Vagina (tissue), 2 donors: Measurements from ENCODE around the gene COL5A1. TPM values are rescaled to one million over a fixed set of nuclear protein-coding genes. Genes with fewer than 3 reads are reported as not detected.

ENCODE experiments used
- DNase-seq, 2 donors: peaks; one replicate each; pipeline ENCODE4 v3.0.0-alpha.2; 2017; ENCODE audit errors: extremely low spot score in 2 of 2
- H3K27ac ChIP-seq: fragments of 200-600 bp; sonication (generic); one replicate; pipeline ENCODE4 v1.5.1; 2019
- H3K27me3 ChIP-seq: fragments of 200-600 bp; sonication (generic); one replicate; pipeline ENCODE4 v1.5.1; 2019
- H3K36me3 ChIP-seq, 2 donors: fragments of 200-600 bp; sonication (generic); one replicate each; pipeline ENCODE4 v1.5.1; 2017 to 2019
- H3K4me1 ChIP-seq: fragments of 200-600 bp; sonication (generic); one replicate; pipeline ENCODE4 v1.5.1; 2019
- H3K4me3 ChIP-seq, 2 donors: fragments of 200-600 bp; sonication (generic); 1 replicate in 1 of 2; 2 replicates in 1 of 2; pipeline ENCODE4 v1.5.1; 2016 to 2019
- H3K9me3 ChIP-seq: fragments of 200-600 bp; sonication (generic); one replicate; pipeline ENCODE4 v1.5.1; 2019
- POLR2A ChIP-seq, 2 donors: fragments of 450-650 bp; IDR thresholded peaks; one replicate each; pipeline ENCODE4 v1.6.1; 2017; ENCODE audit warnings: antibody characterized with exemption in 2 of 2, mild to moderate bottlenecking in 2 of 2, moderate library complexity in 2 of 2
- POLR2AphosphoS5 ChIP-seq, 2 donors: sonication (generic); formaldehyde crosslinking; IDR thresholded peaks; one replicate each; pipeline ENCODE4 v1.9.0; 2017; ENCODE audit warnings: antibody characterized with exemption in 2 of 2, mild to moderate bottlenecking in 2 of 2, low read depth in 1 of 2; ENCODE audit not compliant: insufficient read depth in 1 of 2
- intact Hi-C: fragments of 100-400 bp; cut with DNase I; formaldehyde crosslinking; loops from one replicate; pipeline ENCODE4 v1.15.1; 2023
- total RNA-seq: library from RNA; depleted of rRNA; stranded (reverse); fragments of >200 nt; gene quantifications from one replicate; pipeline ENCODE4 v1.2.3, GENCODE V29; 2016
- TF ChIP-seq, protein P1 (sequence below), 3 experiments: fragments of 450-650 bp in 2 of 3; fragments of 200-600 bp in 1 of 3; sonication (generic) in 1 of 3; IDR thresholded peaks; one replicate each; pipeline ENCODE4 v1.5.1; 2017 to 2019; ENCODE audit warnings: antibody characterized with exemption in 3 of 3, mild to moderate bottlenecking in 2 of 3, moderate library complexity in 2 of 3

COL5A1 gene
- total RNA-seq, 1 donor from 2014 or later: 36.6 TPM

DNA sequence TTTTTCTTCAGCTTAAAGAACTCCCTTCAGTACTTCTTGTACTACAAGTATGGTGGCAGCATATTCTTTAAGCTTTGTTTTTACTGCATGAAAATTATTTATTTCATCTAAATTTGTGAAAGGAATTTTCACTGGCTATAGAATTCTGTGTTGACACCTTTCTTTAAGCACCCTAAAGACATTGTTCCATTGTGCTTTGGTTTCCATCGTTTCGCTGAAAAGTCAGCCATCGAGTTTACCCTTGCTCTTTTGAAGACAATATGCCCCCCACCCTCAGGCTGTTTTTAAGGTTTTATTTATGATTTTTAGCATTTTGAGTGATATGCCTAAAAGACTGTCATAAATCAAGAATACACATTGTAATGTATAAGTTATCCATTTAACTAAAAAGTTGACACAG, 27.3 kb upstream of the COL5A1 start:
- intact Hi-C loops: no loop called here
- no peak for DNase-seq
- Histone ChIP-seq H3K9me3 (no peaks in the 10 kb centered on the region), H3K27me3 (no peaks in the 10 kb centered on the region), H3K36me3 (no peaks in the 10 kb centered on the region), H3K4me1 (no peaks in the 10 kb centered on the region), H3K4me3 (no peak overlapping the region), H3K27ac (no peak overlapping the region)
- TF ChIP-seq POLR2AphosphoS5 (IDR thresholded peaks at IDR 0.05; ENCODE audit: insufficient read depth in 1 of 2, low read depth in 1 of 2) (no peak), POLR2A (IDR thresholded peaks at IDR 0.05) (no peak)
- TF ChIP-seq, protein P1, sequence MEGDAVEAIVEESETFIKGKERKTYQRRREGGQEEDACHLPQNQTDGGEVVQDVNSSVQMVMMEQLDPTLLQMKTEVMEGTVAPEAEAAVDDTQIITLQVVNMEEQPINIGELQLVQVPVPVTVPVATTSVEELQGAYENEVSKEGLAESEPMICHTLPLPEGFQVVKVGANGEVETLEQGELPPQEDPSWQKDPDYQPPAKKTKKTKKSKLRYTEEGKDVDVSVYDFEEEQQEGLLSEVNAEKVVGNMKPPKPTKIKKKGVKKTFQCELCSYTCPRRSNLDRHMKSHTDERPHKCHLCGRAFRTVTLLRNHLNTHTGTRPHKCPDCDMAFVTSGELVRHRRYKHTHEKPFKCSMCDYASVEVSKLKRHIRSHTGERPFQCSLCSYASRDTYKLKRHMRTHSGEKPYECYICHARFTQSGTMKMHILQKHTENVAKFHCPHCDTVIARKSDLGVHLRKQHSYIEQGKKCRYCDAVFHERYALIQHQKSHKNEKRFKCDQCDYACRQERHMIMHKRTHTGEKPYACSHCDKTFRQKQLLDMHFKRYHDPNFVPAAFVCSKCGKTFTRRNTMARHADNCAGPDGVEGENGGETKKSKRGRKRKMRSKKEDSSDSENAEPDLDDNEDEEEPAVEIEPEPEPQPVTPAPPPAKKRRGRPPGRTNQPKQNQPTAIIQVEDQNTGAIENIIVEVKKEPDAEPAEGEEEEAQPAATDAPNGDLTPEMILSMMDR (IDR thresholded peaks at IDR 0.05): no peak

DNA sequence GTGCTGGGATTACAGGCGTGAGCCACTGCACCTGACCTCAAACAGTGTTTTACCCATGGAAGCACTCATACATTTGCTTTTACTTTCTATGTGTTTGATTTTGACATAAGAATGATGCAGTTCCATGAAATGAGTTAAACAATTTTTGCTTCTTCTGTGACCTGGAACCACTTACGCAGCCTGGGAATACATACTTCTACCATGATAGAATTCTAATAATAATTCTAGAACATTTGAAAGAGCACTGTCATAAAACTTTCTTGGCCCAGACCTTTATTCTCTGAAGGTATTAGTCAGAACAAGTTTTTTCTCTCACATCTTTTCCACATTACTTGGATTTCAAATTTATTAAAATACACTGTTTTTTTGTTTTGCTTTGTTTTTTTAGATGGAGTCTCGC, 25.3 kb upstream of the COL5A1 start:
- Histone ChIP-seq H3K36me3 (no peaks in the 10 kb centered on the region), H3K9me3 (no peaks in the 10 kb centered on the region), H3K4me3 (no peak overlapping the region), H3K27me3 (no peaks in the 10 kb centered on the region), H3K27ac (no peak overlapping the region), H3K4me1 (no peaks in the 10 kb centered on the region)
- intact Hi-C loops: no loop called here
- DNase-seq: no peak
- no peak for TF ChIP-seq POLR2AphosphoS5 (IDR thresholded peaks at IDR 0.05; ENCODE audit: insufficient read depth in 1 of 2, low read depth in 1 of 2)
- TF ChIP-seq, protein P1 (IDR thresholded peaks at IDR 0.05): no peak
- no peak for TF ChIP-seq POLR2A (IDR thresholded peaks at IDR 0.05)

DNA sequence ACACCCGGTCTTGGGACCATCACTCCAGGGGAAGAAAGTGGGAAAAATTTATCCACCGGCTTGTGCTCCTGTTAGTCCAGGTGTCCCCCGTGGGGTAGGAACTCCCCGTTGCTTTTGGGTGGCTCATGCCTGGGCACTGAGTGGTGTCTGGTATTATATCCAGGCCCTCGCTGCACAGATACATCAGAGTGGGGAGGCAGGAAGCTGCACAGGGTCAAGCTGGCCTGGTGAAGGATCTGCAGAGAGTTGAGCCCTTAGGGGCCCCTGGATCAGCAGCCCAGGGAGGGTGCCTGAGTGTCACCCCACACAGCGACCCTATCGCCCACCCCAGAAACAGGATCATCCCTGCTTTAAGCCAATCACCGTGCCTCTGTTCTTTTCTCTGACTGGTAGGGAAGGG, 24.4 kb upstream of the COL5A1 start:
- DNase-seq: no peak
- intact Hi-C loops: no loop called here
- Histone ChIP-seq H3K9me3 (no peaks in the 10 kb centered on the region), H3K4me3 (no peak overlapping the region), H3K27ac (no peak overlapping the region), H3K4me1 (no peaks in the 10 kb centered on the region), H3K36me3 (no peaks in the 10 kb centered on the region), H3K27me3 (no peaks in the 10 kb centered on the region)
- no peak for TF ChIP-seq POLR2A (IDR thresholded peaks at IDR 0.05)
- TF ChIP-seq POLR2AphosphoS5 (IDR thresholded peaks at IDR 0.05; ENCODE audit: insufficient read depth in 1 of 2, low read depth in 1 of 2): no peak

GRCh38 chr9:134617836-134618162, 23.8 kb upstream of the COL5A1 start:
- Histone ChIP-seq H3K27me3 (no peaks in the 10 kb centered on the region), H3K36me3 (no peaks in the 10 kb centered on the region), H3K4me3 (no peak overlapping the region), H3K4me1 (no peaks in the 10 kb centered on the region), H3K9me3 (no peaks in the 10 kb centered on the region), H3K27ac (no peak overlapping the region)
- no peak for DNase-seq
- TF ChIP-seq POLR2AphosphoS5 (IDR thresholded peaks at IDR 0.05; ENCODE audit: insufficient read depth in 1 of 2, low read depth in 1 of 2): no peak
- TF ChIP-seq, protein P1 (IDR thresholded peaks at IDR 0.05): no peak
- intact Hi-C loops: no loop called here

- DNase-seq: no peak
- Histone ChIP-seq H3K4me3 (no peak overlapping the region), H3K27me3 (no peaks in the 10 kb centered on the region)
Measured at GRCh38 chr9:134618163-134618832, 23.3 kb upstream of the COL5A1 start.

More at GRCh38 chr9:134618163-134618832, 23.3 kb upstream of the COL5A1 start:
- TF ChIP-seq, protein P1 (IDR thresholded peaks at IDR 0.05): no peak
- TF ChIP-seq POLR2AphosphoS5 (IDR thresholded peaks at IDR 0.05; ENCODE audit: insufficient read depth in 1 of 2, low read depth in 1 of 2) (no peak), POLR2A (IDR thresholded peaks at IDR 0.05) (no peak)
- Histone ChIP-seq H3K9me3 (no peaks in the 10 kb centered on the region), H3K36me3 (no peaks in the 10 kb centered on the region), H3K4me1 (no peaks in the 10 kb centered on the region), H3K27ac (no peak overlapping the region)
- intact Hi-C loops: no loop called here
